Fibroblast of skin of right quadriceps (primary cell): ENCODE data around the gene SMIM24.
"Not testable (repeated sequence)": the region's sequence is repeated elsewhere in the genome, so short reads cannot be mapped to it uniquely, and the experiment has no call there.

Experiments
- DNase-seq: peaks from one replicate; pipeline ENCODE4 v3.0.0-alpha.2; 2013

SMIM24 gene

DNA sequence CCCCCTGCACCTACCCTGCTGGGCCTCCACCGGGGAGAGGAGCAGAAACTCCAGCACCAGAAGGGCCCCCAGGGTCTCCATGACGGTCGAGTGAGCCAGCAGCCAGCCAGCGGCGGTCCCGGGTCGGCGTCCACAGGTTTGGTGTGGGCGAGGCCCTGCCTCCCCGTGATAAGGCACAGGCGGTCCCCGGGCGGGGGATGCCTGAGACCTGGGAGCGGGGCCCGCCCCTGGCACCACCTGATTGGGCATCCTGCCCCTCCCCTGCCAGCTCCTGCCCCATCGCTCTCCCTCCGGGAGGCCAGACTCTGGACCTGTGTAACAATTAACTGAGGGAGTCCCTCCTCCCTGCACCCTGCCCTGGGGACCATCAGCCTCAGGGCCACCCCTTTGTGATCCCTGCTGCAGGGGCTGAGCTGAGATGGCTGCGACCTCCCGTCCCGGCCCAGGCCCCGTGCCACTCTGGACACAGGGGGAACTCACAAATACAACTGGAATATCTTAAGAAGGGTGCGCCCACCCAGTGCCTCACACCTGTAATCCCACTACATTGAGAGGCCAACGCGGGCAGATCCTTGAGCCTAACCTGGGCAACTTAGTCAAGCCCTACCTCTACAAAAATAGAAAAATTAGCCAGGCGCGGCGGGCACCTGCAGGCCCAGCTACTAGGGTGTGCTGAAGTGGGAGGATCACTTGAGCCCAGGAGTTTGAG lies at the start of gene SMIM24:
Gene SMIM24 (minus strand): TSS at position 143 of the 709 bp plus-strand sequence. CDS start 62 bp downstream, at position 81.
- no peak for DNase-seq

DNA sequence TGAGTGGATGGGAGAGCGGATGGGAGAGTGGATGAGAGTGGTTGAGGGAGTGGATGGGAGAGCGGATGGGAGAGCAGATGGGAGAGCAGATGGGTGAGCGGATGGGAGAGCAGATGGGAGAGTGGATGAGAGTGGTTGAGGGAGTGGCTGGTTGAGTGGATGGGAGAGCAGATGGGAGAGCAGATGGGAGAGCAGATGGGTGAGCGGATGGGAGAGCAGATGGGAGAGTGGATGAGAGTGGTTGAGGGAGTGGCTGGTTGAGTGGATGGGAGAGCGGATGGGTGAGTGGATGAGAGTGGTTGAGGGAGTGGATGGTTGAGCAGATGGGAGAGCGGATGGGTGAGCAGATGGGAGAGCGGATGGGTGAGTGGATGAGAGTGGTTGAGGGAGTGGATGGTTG lies 49.0 kb upstream of the SMIM24 start:
- not testable (repeated sequence) for DNase-seq

DNA sequence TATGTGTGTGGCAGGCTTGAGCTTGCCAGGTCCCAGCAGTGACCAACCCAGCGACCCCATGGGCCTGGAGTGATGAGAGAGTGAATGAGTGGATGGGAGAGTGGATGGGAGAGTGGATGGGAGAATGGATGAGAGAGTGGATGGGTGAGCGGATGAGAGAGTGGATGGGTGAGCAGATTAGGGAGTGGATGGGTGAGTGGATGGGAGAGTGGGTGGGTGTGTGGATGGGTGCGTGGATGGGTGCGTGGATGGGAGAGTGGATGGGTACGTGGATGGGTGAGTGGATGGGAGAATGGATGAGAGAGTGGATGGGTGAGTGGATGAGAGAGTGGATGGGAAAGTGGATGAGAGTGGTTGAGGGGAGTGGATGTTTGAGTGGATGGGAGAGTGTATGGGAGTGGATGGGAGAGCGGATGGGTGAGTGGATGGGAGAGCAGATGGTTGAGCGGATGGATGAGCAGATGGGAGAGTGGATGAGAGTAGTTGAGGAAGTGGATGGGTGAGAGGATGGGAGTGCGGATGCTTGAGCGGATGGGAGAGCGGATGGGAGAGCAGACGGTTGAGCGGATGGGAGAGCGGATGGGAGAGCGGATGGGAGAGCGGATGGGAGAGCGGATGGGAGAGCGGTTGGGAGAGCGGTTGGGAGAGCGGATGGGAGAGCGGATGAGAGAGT lies 48.4 kb upstream of the SMIM24 start:
- DNase-seq: no peak

DNA sequence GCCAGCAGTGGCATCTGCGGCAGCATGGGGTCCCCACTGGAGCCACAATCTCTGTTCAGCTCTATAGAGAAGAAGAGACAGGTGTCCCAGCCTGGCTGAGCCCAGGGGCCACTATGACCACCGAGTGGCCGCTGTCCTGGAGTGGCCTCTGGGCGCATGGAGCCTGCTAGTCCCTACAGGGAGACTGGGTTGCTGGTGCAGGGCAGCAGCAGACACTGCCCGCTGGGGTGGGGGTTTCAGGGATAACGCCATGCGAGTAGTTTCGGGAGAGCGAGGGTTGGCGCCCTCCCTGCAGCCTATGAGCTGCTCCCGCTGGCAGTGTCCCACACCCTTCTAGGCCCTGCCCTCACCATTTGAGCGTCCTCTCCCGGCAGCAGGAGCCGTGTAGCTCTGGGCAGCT lies 47.8 kb upstream of the SMIM24 start:
- no peak for DNase-seq

DNA sequence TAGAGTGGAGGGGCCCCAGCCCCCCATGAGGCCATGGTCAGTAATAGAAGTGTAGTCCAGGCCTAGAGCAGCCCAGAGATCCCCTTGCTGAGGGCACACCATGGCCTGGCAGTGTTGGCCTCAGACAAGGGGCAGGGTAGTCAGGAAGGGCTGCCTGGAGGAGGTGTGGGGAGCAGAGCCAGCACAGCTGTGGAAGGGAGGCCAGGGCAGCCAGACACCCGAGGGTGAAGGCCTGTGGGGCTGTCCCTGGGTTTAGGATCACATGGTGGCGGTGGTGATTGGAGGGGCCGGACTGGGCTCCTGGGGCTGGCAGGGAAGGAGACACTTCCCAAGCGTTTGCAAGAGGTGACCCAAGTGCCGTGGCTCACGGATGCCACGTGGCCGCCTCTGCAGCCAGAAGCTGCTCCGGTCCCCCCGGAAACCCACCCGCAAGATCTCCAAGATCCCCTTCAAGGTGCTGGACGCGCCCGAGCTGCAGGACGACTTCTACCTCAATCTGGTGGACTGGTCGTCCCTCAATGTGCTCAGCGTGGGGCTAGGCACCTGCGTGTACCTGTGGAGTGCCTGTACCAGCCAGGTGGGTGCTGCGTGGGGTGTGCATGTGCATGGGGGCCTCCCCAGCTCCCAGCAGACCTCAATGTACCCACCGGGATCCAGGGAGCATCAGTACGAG lies 47.0 kb upstream of the SMIM24 start:
- no peak for DNase-seq

DNA sequence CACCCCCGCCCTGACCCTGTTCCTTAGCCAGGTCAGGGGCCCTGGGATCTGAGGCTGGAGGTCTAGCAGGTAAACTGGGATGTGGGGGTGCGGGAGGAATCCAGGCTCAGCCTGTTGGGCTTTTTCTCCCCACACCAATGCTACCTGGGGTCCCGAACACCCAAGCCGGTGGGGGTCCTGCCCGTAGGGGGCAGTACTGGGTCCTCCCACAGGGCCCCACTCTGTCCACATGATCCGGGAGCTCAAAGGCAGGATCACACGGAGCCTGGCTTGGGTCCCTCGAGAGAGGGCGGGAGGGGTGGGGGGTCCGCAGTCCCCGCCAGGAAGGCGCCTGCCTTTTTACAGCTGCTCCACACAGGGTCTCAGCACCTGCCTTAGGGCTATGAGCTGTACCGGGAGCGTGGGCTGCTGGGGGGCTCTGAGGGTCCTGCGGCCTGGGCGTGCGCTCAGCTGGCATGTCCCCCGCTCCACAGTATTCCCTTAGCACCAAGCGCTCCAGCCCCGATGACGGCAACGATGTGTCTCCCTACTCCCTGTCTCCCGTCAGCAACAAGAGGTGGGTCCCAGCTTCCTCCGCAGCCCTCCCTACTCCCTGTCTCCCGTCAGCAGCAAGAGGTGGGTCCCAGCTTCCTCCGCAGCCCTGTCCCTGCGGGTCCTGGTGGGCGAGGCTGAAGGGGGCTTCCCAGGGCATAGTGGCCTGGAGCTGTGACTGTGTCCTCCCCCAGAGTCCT lies 46.3 kb upstream of the SMIM24 start:
- DNase-seq: no peak

DNA sequence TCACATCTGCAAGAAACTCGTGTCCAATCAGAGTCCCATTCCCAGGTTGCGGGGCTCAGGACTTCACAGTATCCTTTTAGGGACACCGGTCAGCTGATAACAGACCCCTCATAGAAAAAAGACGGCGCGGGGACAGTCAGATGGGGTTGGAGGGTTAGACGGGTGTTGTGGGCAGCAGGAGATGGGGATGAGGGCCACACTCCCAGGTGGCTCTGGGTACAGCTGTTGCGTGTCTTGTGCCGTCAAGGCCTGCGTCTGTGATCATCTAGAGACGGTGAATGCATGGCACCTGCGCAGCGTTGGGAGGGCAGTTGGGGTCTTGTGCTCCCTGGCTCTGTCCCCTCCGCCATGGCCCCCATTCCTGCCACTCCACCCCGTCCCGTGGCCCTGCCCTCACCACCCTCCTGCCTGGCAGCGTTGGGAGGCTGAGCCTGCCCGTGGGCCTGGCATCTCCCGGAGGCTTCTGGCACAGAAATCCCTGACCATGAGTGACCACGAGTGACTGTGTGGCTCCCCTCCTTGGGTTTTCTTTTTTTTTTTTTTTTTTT lies 44.7 kb upstream of the SMIM24 start:
- DNase-seq: no peak

DNA sequence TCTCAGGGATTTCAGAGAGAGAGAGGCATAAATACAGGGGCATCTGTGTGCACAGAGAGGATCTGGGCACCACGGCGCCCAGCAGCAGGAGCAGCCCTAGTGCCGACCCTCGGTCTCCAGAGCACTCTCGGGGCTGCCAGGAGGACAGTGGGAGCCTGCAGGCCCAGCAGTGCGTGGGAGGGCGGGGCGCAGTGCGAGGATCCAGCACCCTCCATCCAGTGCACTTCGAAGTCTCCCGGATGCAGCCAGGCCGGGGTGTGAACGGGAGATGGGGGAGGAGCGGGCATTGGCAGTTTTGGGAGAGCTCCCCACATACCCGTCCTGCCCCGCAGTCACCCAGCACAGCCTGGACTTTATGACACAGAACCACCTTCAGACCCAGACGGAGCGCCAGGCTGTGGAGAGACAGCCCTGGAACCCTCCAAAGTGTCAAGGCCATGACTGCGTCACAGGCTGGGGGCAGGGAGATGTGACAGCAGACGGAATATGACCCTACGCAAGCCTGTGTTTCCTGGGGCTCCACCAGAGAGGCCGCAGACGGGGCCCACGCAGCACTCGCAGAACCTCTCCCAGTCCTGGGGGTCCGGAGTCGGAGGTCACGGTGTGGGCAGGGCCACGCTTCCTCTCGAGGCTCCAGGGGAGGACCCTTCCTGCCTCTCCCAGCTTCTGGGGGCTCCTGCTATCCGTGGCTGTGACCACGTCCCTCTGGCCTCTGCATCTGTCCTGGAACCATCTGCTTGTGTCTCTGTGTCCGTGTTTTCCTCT lies 43.9 kb upstream of the SMIM24 start:
- no peak for DNase-seq

DNA sequence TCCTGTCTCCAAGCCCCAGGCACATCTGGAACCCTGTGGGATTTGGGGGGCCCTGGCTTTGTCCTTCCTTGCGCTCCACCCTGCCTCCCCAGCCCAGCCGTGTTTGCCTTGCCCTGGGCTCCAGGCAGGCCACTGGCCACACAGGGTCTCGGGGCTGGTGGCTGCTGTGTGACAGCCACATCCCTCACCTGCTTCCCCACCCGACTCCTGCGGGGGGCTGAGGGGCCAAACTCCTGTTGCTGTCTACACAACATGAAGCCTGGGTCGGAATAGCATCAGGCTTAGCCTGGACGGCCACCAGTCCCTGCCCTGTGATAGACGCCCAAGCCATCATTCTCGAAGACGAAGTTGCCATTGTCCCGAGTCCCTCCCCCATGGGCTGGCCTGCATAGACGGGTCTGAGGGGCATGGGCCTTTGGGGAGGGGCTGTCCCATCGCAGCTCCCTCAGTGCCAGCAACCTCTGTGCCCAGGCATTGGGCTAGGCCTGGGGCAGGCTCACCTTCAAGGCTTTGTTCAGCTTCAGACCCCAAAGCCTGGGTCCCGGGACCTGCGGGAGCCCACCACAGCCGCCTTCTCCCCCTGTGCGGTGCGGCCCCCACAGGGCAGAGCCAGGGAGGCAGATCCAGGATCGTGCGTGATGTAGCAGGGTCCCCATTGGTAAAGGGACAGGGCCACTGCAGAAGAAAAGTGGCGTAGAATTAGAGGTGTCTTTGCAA lies 43.2 kb upstream of the SMIM24 start:
- DNase-seq: no peak

DNA sequence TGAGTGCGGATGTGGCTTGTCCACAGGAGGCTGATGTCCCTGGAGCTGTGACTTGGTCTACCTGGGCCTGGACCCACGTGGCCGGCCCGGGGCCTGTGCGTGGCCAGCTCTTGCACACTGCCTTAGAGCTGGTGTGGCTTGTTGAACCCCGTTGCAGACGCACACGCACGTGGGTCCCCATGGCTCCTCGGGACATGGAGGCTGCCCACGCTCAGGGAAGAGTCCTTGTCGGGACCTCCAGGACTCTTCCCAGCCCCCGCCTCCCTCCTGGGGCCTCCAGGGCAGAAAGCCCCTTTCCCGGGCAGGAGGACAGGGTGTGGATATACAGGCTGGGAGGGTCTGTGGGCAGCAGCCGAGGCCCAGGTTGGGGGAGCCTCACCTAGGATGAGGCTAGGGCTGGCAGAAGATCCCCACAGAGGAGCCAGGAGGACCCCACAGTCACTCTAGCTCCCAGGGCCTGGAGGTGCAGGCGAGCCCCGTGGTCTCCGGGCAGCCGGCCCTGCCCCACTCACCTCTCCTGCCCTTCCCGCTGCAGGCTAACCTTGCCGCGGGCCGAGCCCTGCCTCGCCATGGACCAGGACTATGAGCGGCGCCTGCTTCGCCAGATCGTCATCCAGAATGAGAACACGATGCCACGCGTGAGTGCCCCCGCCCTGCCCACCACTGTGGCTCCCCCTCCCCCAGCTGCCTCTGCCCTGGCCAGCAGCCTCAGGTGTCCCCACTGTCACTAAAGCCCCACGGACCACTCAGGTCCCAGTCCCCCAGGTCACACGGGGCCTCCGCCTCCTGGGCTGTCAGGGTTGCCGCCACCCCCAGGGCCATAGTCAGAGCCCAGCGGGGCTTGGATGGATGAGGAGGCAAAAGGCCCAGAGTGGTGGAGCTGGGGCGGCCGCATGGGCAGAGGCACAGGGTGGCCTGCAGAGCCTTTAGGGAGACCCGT lies 42.4 kb upstream of the SMIM24 start:
- no peak for DNase-seq

DNA sequence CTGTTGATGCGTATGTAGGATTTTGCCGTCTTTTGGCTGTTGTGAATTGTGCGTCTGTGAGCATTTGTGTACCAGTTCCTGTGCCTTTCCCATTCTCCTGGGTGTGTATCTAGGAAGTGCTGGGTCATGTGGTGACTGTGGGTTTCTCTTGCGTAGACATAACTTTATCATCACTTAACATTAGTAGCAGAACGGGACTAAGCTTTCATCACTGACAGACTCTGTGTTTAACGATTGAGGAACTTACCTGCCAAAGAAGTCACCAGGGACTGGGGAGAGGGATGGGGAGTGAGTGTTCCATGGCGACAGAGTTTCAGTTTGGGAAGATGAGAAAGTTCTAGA lies 40.8 kb upstream of the SMIM24 start:
- DNase-seq: no peak

DNA sequence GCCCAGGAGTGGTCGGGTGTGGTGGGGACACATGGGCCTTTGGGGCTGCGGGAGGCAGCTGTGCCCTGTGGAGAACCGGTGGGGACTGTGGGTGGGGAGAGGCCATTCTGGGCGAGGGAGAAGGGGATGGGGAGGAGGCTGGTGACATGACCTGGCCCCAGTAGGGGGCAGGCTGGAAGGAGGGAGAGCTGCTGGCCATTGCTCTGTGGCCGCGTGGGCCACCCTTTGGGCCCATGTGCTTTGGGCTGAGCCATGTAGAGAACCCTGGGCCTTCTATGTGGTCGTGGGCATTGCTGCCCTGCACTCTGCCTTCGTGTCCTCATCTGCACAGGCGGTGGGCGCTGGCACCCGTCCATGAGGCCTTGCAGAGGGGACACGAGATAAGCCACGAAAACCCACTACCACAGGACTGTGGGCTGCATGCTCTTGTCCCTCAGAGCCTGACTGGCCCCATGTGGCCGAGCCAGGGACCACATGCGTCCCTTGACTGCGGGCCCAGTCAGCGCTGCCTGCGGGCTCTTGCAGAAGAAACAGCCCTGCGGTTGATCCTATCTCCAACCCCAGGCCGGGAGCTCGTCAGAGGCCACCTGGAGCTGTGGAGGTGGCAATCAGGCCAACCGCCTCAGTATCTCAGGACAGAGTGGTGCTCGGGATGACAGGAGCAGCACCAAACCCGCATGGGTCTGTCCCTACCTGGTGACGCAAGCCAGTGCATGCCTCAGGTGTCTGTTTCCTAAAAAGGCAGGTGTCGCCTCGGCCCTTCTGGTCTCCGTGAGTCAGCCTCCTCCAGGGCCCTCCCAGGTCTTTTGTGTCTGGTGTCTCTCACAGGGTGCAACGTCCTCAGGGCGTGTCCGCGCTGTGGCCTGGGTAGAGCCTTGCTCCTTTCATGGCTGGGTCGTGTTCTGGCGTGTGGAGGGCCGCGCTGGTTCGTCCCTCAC lies 40.1 kb upstream of the SMIM24 start:
- DNase-seq: no peak

DNA sequence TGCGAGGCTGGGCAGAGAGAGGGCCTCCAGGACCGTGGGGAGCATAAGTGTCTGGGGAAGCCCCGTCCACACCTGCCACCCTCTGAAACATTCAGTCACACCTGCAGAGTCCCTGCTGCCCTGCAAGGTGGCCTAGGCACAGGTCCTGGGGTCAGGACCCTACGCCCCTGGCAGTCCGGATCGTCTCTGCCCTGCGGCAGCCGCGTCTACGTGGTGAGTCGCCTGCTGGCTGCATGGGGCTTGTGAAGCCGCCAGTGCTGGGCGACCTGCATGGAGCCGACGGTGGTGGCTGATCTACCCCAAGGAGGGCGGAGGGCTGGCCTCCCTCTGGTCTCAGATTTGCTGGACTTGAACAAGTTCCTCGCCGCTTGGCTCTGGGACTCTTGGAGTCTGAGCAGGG lies 38.8 kb upstream of the SMIM24 start:
- no peak for DNase-seq

DNA sequence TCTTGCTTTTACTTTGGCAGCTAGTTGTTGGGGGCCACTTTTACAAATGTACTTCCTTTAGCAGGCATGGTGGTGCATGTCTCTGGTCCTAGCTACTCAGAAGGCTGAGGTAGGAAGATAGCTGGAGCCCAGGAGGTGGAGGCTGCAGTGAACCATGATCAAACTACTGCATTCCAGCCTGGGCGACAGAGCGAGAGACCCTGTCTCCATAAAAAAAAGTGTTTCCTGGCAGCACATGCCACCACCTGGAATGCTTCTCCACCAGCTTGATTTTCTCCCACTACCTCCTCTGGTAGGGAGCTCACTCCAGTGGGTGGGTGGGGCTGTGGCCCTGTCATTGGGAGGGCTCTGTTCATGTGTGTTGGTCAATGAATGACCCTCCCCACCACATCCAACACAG lies 38.3 kb upstream of the SMIM24 start:
- DNase-seq: no peak

DNA sequence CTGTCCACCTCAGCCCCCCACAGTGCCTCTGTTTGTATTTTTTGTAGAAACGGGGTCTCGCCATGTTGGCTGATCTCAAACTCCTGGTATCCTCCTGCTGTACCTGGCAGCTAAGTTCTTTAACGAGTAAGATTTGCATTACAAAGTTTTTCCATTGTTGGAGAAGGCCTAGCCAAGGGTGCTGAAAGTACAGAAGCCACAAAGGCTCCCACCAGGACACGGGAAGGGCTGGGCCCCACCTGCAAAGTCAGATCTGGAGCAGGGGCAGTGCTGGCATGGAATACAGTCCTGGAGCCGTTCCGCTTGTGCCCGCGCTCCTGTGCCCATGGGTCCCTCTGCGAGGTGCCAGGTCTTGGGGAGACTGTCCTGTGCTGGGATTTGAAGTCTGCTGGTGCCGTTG lies 37.9 kb upstream of the SMIM24 start:
- DNase-seq: no peak

DNA sequence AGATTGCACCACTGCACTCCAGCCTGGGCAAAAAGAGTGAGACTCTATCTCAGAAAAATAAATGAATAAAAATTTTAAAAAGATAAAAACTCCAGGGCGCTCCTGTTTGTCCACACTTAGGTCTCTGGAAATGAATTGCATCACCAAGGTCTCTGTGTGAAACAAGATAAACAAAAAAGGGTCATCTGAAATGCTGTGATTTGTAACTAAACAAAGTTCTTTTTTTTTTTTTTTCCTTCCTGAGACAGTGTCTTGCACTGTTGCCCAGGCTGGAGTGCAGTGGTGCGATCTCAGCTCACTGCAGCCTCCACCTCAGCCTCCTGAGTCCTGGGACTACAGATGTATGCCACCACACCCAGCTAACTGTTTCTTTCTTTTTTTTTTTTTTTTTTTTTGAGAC lies 37.3 kb upstream of the SMIM24 start:
- DNase-seq: no peak

DNA sequence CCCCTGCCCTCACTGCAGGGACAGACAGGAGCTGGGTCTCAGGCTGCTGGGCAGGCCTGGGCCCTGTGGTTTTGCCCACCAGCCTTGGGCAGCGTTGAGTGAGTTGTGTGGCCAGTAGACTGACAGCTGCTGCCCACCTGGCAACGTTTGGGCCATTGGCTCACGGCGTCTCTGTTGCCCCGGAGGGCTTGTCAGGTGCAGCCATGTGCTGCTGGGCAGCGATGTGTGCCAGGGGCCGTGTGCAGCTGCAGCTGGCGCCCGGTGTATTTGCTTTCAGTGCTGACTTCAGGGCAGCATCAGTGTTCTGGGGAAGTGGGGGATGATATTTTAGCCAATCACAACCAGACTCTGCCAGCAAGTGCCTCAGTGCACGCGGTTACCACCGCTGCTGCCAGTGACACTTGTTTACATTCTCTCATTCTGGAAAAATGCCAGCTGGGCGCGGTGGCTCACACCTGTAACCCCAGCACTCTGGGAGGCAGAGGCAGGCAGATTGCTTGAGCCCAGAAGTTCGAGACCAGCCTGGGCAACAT lies 36.4 kb upstream of the SMIM24 start:
- DNase-seq: no peak

DNA sequence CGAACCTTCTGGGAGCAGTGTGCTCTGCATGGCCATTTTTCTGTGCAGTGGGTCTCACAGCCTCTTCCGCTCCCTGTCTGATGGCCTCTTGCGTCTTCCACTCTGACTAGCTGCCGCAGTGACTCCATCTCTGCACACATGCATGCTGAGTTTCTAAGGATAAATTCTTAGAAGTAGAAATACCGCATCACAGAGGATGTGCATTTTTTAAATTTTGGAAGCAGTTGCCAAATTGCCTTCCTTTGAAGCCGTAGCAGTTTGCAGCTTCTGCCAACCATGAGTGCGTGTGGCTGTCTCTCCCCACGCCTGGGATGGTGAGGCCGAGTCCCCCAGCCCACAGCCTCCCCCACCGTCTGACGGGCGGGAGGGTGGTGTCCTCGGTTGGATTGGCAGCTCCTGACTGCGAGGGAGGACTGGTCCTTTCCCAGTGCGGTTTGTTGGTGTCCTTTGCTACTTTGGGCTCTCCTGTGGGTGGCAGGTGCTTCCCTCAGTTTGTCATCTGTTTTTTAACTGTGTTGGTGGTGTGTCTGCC lies 35.6 kb upstream of the SMIM24 start:
- peak; percentile 48 for DNase-seq

DNA sequence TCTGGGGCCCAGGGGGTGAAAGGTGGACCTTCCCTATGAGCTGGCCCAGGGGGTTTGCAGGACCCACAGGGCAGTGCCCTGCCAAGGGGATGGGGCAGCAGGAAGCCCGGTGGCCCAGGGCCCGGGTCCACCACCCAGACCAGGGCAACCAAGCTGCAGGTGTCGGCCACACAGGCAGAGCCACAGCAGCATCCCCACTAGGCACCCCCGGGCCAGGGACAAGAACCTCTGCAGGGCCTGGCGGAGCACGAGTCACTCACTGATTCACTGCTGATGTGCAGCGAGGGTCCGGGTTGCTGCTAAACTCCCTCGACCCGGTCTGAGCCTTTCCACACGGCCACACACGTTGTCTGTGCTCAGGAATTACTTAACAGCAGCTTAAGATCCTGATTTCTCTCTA lies 34.6 kb upstream of the SMIM24 start:
- peak; percentile 22 for DNase-seq
